IMR-90 (cell line): Measurements from ENCODE around the gene FBXL13. TPM values are rescaled to one million over a fixed set of nuclear protein-coding genes. Genes with fewer than 3 reads are reported as not detected.

Source experiments
- ATAC-seq: fragments of 200-7000 bp; cut with Tn5 transposase; 2 replicates; pipeline ENCODE4 v1.9.1; 2020; ENCODE audit warnings: low read depth, mild to moderate bottlenecking, moderate library complexity
- BruUV-seq: library from RNA; stranded (reverse); fragments of 400-500 nt; replicated peaks from 2 replicates; lab custom pipeline; 2021; lab: Mats Ljungman, UMichigan
- CTCF ChIA-PET: fragments of 300-600 bp; formaldehyde crosslinking; extraction: SDS; loops from one replicate; lab custom pipeline; 2021; ENCODE audit warnings: antibody characterized with exemption; lab: Yijun Ruan, JAX
- POLR2A ChIA-PET: fragments of 300-600 bp; sonication (Branson Sonifier 250); formaldehyde crosslinking; loops from one replicate; lab custom pipeline; 2022; ENCODE audit warnings: antibody characterized with exemption; ENCODE audit not compliant: unreplicated experiment; lab: Charles Lee
- DNase-seq: peaks from one replicate; pipeline ENCODE4 v3.0.0; 2013
- H2AFZ ChIP-seq: replicated peaks from 2 replicates; pipeline ENCODE3; 2013; ENCODE audit warnings: low read length, mild to moderate bottlenecking; ENCODE audit not compliant: poor library complexity
- H2AK5ac ChIP-seq: 2 replicates; pipeline ENCODE4 v1.6.1; 2013; ENCODE audit warnings: low read depth, low read length, inconsistent platforms
- H2AK9ac ChIP-seq: replicated peaks from 2 replicates; pipeline ENCODE3; 2013; ENCODE audit warnings: mild to moderate bottlenecking, low read depth, low read length, moderate library complexity; ENCODE audit not compliant: poor library complexity
- H2BK120ac ChIP-seq: 2 replicates; pipeline ENCODE4 v1.6.1; 2013; ENCODE audit warnings: low read depth, low read length, inconsistent platforms
- H2BK15ac ChIP-seq: 3 replicates; pipeline ENCODE4 v1.6.1; 2013; ENCODE audit warnings: low read depth, low read length, inconsistent platforms
- H2BK20ac ChIP-seq: 2 replicates; pipeline ENCODE4 v1.6.1; 2013; ENCODE audit warnings: low read depth, mild to moderate bottlenecking, inconsistent platforms, low read length, moderate library complexity
- H2BK5ac ChIP-seq: 2 replicates; pipeline ENCODE4 v1.6.1; 2013; ENCODE audit warnings: mild to moderate bottlenecking, low read depth, low read length, inconsistent platforms; ENCODE audit not compliant: poor library complexity, severe bottlenecking
- H3K14ac ChIP-seq: replicated peaks from 2 replicates; pipeline ENCODE4 v1.6.1; 2013; ENCODE audit warnings: low read depth, low read length, inconsistent platforms
- H3K18ac ChIP-seq: 2 replicates; pipeline ENCODE4 v1.6.1; 2013; ENCODE audit warnings: low read depth, low read length, control low read depth
- H3K23ac ChIP-seq: 2 replicates; pipeline ENCODE4 v1.6.1; 2013; ENCODE audit warnings: low read depth, low read length, inconsistent platforms
- H3K27ac ChIP-seq: 2 replicates; pipeline ENCODE4 v1.5.1; 2013; ENCODE audit warnings: mild to moderate bottlenecking, control low read depth, low read length; ENCODE audit not compliant: insufficient read depth
- H3K27me3 ChIP-seq: 2 replicates; pipeline ENCODE4 v1.6.1; 2013; ENCODE audit warnings: low read length; ENCODE audit not compliant: control insufficient read depth, insufficient read depth
- H3K36me3 ChIP-seq: 2 replicates; pipeline ENCODE4 v1.6.1; 2013; ENCODE audit warnings: low read length, mixed read lengths; ENCODE audit not compliant: control insufficient read depth, insufficient read depth
- H3K4ac ChIP-seq: 2 replicates; pipeline ENCODE4 v1.6.1; 2013; ENCODE audit warnings: low read depth, low read length, inconsistent platforms
- H3K4me1 ChIP-seq: 2 replicates; pipeline ENCODE4 v1.6.1; 2013; ENCODE audit warnings: low read length, mixed read lengths; ENCODE audit not compliant: control insufficient read depth, insufficient read depth
- H3K4me2 ChIP-seq: 2 replicates; pipeline ENCODE4 v1.6.1; 2013; ENCODE audit warnings: low read depth, mild to moderate bottlenecking, control low read depth, low read length, moderate library complexity
- H3K4me3 ChIP-seq: 2 replicates; pipeline ENCODE4 v1.5.1; 2013; ENCODE audit warnings: low read depth, mild to moderate bottlenecking, control low read depth, low read length, moderate library complexity; ENCODE audit not compliant: insufficient read depth
- H3K56ac ChIP-seq: 2 replicates; pipeline ENCODE4 v1.6.1; 2013; ENCODE audit warnings: low read length, inconsistent platforms; ENCODE audit not compliant: insufficient read depth; ENCODE audit errors: extremely low read depth
- H3K79me1 ChIP-seq, 2 experiments: 2 replicates each; pipeline ENCODE4 v1.6.1; 2013; ENCODE audit warnings: low read length in 2 of 2, inconsistent platforms in 1 of 2, low read depth in 1 of 2
- H3K9ac ChIP-seq: 2 replicates; pipeline ENCODE4 v1.6.1; 2013; ENCODE audit warnings: low read depth, low read length, control low read depth
- H3K9me1 ChIP-seq: 2 replicates; pipeline ENCODE4 v1.6.1; 2013; ENCODE audit warnings: low read length, inconsistent platforms; ENCODE audit not compliant: insufficient read depth
- H3K9me3 ChIP-seq: 2 replicates; pipeline ENCODE4 v1.6.1; 2013; ENCODE audit warnings: low read length; ENCODE audit not compliant: control insufficient read depth, insufficient read depth
- H4K20me1 ChIP-seq: 2 replicates; pipeline ENCODE4 v1.6.1; 2013; ENCODE audit warnings: low read length, inconsistent platforms; ENCODE audit not compliant: insufficient read depth
- H4K5ac ChIP-seq: 2 replicates; pipeline ENCODE4 v1.6.1; 2013; ENCODE audit warnings: mild to moderate bottlenecking, low read depth, low read length, control low read depth
- H4K8ac ChIP-seq, 2 experiments: 2 replicates each; pipeline ENCODE4 v1.6.1; 2013; ENCODE audit warnings: low read depth in 2 of 2, low read length in 2 of 2, control low read depth in 1 of 2, inconsistent platforms in 1 of 2
- H4K91ac ChIP-seq: 2 replicates; pipeline ENCODE4 v1.6.1; 2013; ENCODE audit warnings: low read depth, low read length, inconsistent platforms; ENCODE audit not compliant: insufficient read depth
- CEBPB ChIP-seq: IDR thresholded peaks from 2 replicates; pipeline ENCODE4 v1.6.1; 2012; ENCODE audit warnings: low read depth, low read length, improper control_type of control experiment
- FOS ChIP-seq: fragments of 150-350 bp; IDR thresholded peaks from 2 replicates; pipeline ENCODE4 v1.6.1; 2016; ENCODE audit warnings: low read depth, low read length
- MAZ ChIP-seq: IDR thresholded peaks from 2 replicates; pipeline ENCODE4 v1.6.1; 2012; ENCODE audit warnings: low read depth, mild to moderate bottlenecking, low read length, improper control_type of control experiment, moderate library complexity, borderline replicate concordance
- NFE2L2 ChIP-seq: fragments of 150-350 bp; IDR thresholded peaks from 2 replicates; pipeline ENCODE4 v1.6.1; 2016; ENCODE audit warnings: low read depth, mild to moderate bottlenecking, low read length
- POLR2A ChIP-seq: IDR thresholded peaks from 2 replicates; pipeline ENCODE4 v1.6.1; 2012; ENCODE audit warnings: mild to moderate bottlenecking, low read depth, low read length
- RCOR1 ChIP-seq: IDR thresholded peaks from 2 replicates; pipeline ENCODE4 v1.6.1; 2012; ENCODE audit warnings: mild to moderate bottlenecking, low read length, improper control_type of control experiment; ENCODE audit not compliant: insufficient replicate concordance
- RFX5 ChIP-seq: IDR thresholded peaks from 2 replicates; pipeline ENCODE4 v1.8.0; 2012; ENCODE audit warnings: low read depth, mild to moderate bottlenecking, low read length, moderate library complexity
- WGBS, 2 experiments: methylation state at CpG; one replicate each; pipeline versions ENCODE4 v1.1.5 to v1.1.7; 2013; ENCODE audit warnings: missing lambda C conversion rate in 2 of 2; ENCODE audit not compliant: insufficient read length in 1 of 2; ENCODE audit errors: extremely low coverage in 2 of 2; 5-methylcytosine and 5-hydroxymethylcytosine counted together
- dilution Hi-C: fragments of 300-500 bp; cut with HindIII; formaldehyde crosslinking; loops from one replicate; pipeline ENCODE4 v1.14.3; 2018; ENCODE audit warnings: low sequenced_read_pairs; ENCODE audit not compliant: unreplicated experiment
- in situ Hi-C: fragments of 300-500 bp; cut with MboI; formaldehyde crosslinking; loops from 3 replicates; pipeline ENCODE4 v1.14.3; 2019; ENCODE audit warnings: low sequenced_read_pairs, inconsistent platforms, mixed read lengths
- intact Hi-C: fragments of 100-400 bp; cut with micrococcal nuclease; formaldehyde crosslinking; loops from 2 replicates; pipeline ENCODE4 v1.10.0; 2022
- polyA plus RNA-seq, 3 experiments: library from polyadenylated mRNA; depleted of rRNA; stranded (reverse); fragments of >200 nt; gene quantifications; 2 replicates each; pipeline ENCODE4 v1.2.3, GENCODE V29; 2012; ENCODE audit warnings: low replicate concordance in 1 of 3
- total RNA-seq: library from RNA; depleted of rRNA; stranded (reverse); fragments of >200 nt; gene quantifications from 2 replicates; pipeline ENCODE4 v1.2.3, GENCODE V29; 2012
- TF ChIP-seq, protein P1 (sequence below): fragments of 150-350 bp; IDR thresholded peaks from 2 replicates; pipeline ENCODE4 v1.6.1; 2016; ENCODE audit warnings: low read depth, mild to moderate bottlenecking, low read length, moderate library complexity, borderline replicate concordance
- TF ChIP-seq, protein P2 (sequence below): fragments of 150-350 bp; IDR thresholded peaks from 2 replicates; pipeline ENCODE4 v1.6.1; 2017; ENCODE audit warnings: mild to moderate bottlenecking, antibody characterized with exemption, low read length, low read depth
- TF ChIP-seq, protein P3 (sequence below): conservative IDR thresholded peaks from 2 replicates; pipeline ENCODE4 v1.5.1; 2012; ENCODE audit warnings: mild to moderate bottlenecking, low read depth, low read length, improper control_type of control experiment

FBXL13 gene
- total and polyA plus RNA-seq, 2 of the 4 experiments (the other 2 are of a cell fraction) = 0.24 to 0.36 TPM

DNA sequence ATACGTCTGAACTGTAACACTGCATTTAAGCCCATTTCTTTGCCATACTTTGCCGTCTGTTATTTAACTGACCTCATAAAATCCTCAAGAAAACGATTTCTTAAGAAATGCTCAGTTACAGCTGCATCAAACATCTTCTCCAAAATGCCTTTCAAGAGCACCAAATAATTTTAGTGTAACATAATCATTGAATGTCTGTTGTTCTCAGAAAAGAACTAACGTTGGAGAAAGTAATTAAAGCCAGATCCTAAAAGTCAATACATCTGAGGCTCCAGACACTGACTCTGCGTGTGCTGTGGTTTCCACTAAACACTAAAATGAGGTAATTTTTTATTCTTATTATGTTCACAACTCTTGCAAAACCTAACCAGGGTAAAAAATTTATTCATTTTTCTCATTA is 225.5 kb downstream of the FBXL13 start:
- no peak overlapping the region for H2BK5ac ChIP-seq
- no peak overlapping the region for H3K9ac ChIP-seq
- no TSS peak for BruUV-seq
- no peak overlapping the region for H3K23ac ChIP-seq
- ChIA-PET CTCF (no interaction called here), POLR2A (no interaction called here)
- H3K56ac ChIP-seq = no peak overlapping the region
- no peak overlapping the region for H3K4me2 ChIP-seq
- H3K18ac ChIP-seq = no peak overlapping the region
- in situ Hi-C loops = no loop called here
- peaks cover 4% of the 10 kb centered on the region; the same call in 1 of the 2 replicates for H3K4me1 ChIP-seq
- H3K27ac ChIP-seq = no peak overlapping the region
- no peak overlapping the region for H4K91ac ChIP-seq
- TF ChIP-seq NFE2L2 = no peak
- TF ChIP-seq RFX5 = no peak
- TF ChIP-seq RCOR1 = no peak
- TF ChIP-seq, protein P1, sequence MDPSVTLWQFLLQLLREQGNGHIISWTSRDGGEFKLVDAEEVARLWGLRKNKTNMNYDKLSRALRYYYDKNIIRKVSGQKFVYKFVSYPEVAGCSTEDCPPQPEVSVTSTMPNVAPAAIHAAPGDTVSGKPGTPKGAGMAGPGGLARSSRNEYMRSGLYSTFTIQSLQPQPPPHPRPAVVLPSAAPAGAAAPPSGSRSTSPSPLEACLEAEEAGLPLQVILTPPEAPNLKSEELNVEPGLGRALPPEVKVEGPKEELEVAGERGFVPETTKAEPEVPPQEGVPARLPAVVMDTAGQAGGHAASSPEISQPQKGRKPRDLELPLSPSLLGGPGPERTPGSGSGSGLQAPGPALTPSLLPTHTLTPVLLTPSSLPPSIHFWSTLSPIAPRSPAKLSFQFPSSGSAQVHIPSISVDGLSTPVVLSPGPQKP = no peak
- TF ChIP-seq FOS = no peak
- TF ChIP-seq, protein P2, sequence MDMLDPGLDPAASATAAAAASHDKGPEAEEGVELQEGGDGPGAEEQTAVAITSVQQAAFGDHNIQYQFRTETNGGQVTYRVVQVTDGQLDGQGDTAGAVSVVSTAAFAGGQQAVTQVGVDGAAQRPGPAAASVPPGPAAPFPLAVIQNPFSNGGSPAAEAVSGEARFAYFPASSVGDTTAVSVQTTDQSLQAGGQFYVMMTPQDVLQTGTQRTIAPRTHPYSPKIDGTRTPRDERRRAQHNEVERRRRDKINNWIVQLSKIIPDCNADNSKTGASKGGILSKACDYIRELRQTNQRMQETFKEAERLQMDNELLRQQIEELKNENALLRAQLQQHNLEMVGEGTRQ = no peak
- TF ChIP-seq, protein P3, sequence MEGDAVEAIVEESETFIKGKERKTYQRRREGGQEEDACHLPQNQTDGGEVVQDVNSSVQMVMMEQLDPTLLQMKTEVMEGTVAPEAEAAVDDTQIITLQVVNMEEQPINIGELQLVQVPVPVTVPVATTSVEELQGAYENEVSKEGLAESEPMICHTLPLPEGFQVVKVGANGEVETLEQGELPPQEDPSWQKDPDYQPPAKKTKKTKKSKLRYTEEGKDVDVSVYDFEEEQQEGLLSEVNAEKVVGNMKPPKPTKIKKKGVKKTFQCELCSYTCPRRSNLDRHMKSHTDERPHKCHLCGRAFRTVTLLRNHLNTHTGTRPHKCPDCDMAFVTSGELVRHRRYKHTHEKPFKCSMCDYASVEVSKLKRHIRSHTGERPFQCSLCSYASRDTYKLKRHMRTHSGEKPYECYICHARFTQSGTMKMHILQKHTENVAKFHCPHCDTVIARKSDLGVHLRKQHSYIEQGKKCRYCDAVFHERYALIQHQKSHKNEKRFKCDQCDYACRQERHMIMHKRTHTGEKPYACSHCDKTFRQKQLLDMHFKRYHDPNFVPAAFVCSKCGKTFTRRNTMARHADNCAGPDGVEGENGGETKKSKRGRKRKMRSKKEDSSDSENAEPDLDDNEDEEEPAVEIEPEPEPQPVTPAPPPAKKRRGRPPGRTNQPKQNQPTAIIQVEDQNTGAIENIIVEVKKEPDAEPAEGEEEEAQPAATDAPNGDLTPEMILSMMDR = no peak
- no peak for TF ChIP-seq POLR2A
- TF ChIP-seq MAZ = no peak
- no peak for TF ChIP-seq CEBPB
- H3K36me3 ChIP-seq = no peaks in the 10 kb centered on the region
- no peak overlapping the region for H2AK9ac ChIP-seq
- no peak overlapping the region for H4K5ac ChIP-seq
- H2AK5ac ChIP-seq = no peak overlapping the region
- H2BK20ac ChIP-seq = no peak overlapping the region
- H3K14ac ChIP-seq = no peak overlapping the region
- H3K79me1 ChIP-seq = no peaks in the 10 kb centered on the region
- no peak overlapping the region for H2BK120ac ChIP-seq
- H3K9me3 ChIP-seq = no peaks in the 10 kb centered on the region
- H3K9me1 ChIP-seq = no peaks in the 10 kb centered on the region
- no peak overlapping the region for H3K4me3 ChIP-seq
- DNase-seq = no peak
- ATAC-seq = no peak
- intact Hi-C loops = no loop called here
- H3K4ac ChIP-seq = no peak overlapping the region
- no CpG with 5 or more reads among the region's 5 CpGs for WGBS, 2 experiments
- H2BK15ac ChIP-seq = no peak overlapping the region
- dilution Hi-C loops = no loop called here
- H4K8ac ChIP-seq = no peak overlapping the region
- H2AFZ ChIP-seq = no peak overlapping the region
- H3K27me3 ChIP-seq = no peaks in the 10 kb centered on the region
- no peaks in the 10 kb centered on the region for H4K20me1 ChIP-seq
